ENCODE results near the gene TBC1D7.

DNA sequence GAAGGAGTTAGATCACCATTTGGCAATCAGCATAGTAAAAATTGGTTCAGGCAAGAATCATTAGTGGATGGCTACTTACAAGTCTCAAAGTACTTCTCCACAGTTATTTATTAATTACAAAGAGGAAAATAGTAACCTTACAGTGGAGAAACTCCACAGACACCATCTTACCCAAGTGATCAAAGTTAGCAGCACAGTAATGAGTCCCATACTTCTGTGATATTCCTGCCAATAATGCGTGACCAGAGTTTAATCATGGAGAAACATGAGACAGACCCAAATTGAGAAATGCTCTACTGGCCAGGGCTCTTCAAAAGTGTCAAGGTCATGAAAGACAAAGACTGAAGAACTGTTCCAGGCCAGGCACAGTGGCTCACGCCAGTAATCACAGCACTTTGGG, 9.5 kb downstream of the TBC1D7 start:
- TF ChIP-seq EZH2 (IDR thresholded peaks at IDR 0.05; ENCODE audit: insufficient read depth, poor library complexity, severe bottlenecking) (no peak), EZH2phosphoT487 (IDR thresholded peaks at IDR 0.05; ENCODE audit: insufficient read depth, low read depth) (no peak)

Data from GM23248 (cell line).